SK-N-SH (cell line): ENCODE results near the gene C1orf159. TPM values are rescaled to one million over a fixed set of nuclear protein-coding genes. Genes with fewer than 3 reads are reported as not detected.

Experiments used
- CTCF ChIA-PET: fragments of 300-600, 350-600 bp; formaldehyde crosslinking; extraction: SDS; loops from one replicate; lab custom pipeline; 2021; lab: Yijun Ruan, JAX
- POLR2A ChIA-PET: fragments of 350-600 bp; sonication (Branson Sonifier 250); formaldehyde crosslinking; extraction: SDS; loops from one replicate; lab custom pipeline; 2020; ENCODE audit warnings: antibody characterized with exemption, inconsistent platforms; lab: Yijun Ruan, JAX
- DNase-seq: peaks from one replicate; pipeline ENCODE4 v3.0.0; 2012
- H2AFZ ChIP-seq: fragments of 200-600 bp; sonication (generic); 2 replicates; pipeline ENCODE4 v1.8.1; 2016; ENCODE audit warnings: antibody characterized with exemption, mild to moderate bottlenecking, low read depth
- H3F3A ChIP-seq: fragments of 200-600 bp; sonication (generic); replicated peaks from 2 replicates; pipeline ENCODE3; 2016; ENCODE audit warnings: antibody characterized with exemption, mild to moderate bottlenecking; ENCODE audit not compliant: insufficient read depth
- H3K27ac ChIP-seq, 2 experiments: fragments of 200-500 bp in 1 of 2; fragments of 200-600 bp in 1 of 2; sonication (Bioruptor generic) in 1 of 2; sonication (generic), shearing (Covaris generic) in 1 of 2; 2 replicates each; pipeline versions ENCODE4 v1.5.1 to v1.6.1; 2014 to 2016; ENCODE audit warnings: low read depth in 2 of 2, inconsistent platforms in 1 of 2, low read length in 1 of 2, mild to moderate bottlenecking in 1 of 2, mixed read lengths in 1 of 2
- H3K27me3 ChIP-seq: fragments of 200-600 bp; sonication (generic), shearing (Covaris generic); 2 replicates; pipeline ENCODE4 v1.6.1; 2016; ENCODE audit warnings: mixed run types; ENCODE audit not compliant: insufficient read depth
- H3K36me3 ChIP-seq, 2 experiments: fragments of 200-500 bp in 1 of 2; fragments of 200-600 bp in 1 of 2; sonication (Bioruptor generic) in 1 of 2; sonication (generic) in 1 of 2; replicated peaks in 1 of 2; 2 replicates each; pipeline versions ENCODE3 to v1.5.1; 2014 to 2016; ENCODE audit warnings: low read length in 1 of 2, mild to moderate bottlenecking in 1 of 2; ENCODE audit not compliant: insufficient read depth in 2 of 2, control insufficient read depth in 1 of 2
- H3K4me1 ChIP-seq, 2 experiments: fragments of 200-500 bp in 1 of 2; fragments of 200-600 bp in 1 of 2; sonication (Bioruptor generic) in 1 of 2; sonication (generic), shearing (Covaris generic) in 1 of 2; 2 replicates each; pipeline versions ENCODE4 v1.5.1 to v1.6.1; 2014 to 2016; ENCODE audit warnings: low read depth in 1 of 2, low read length in 1 of 2, mixed run types in 1 of 2; ENCODE audit not compliant: insufficient read depth in 2 of 2, control insufficient read depth in 1 of 2
- H3K4me2 ChIP-seq: fragments of 200-600 bp; sonication (generic), shearing (Covaris generic); 2 replicates; pipeline ENCODE4 v1.6.1; 2017; ENCODE audit warnings: mixed run types
- H3K4me3 ChIP-seq, 2 experiments: fragments of 200-500 bp in 1 of 2; fragments of 200-600 bp in 1 of 2; sonication (Bioruptor generic) in 1 of 2; sonication (generic), shearing (Covaris generic) in 1 of 2; 2 replicates each; pipeline versions ENCODE4 v1.5.1 to v1.8.1; 2014 to 2016; ENCODE audit warnings: low read depth in 2 of 2, inconsistent platforms in 1 of 2, low read length in 1 of 2, mild to moderate bottlenecking in 1 of 2, mixed read lengths in 1 of 2, moderate library complexity in 1 of 2
- H3K79me2 ChIP-seq: fragments of 200-600 bp; sonication (generic); 2 replicates; pipeline ENCODE4 v1.8.1; 2017; ENCODE audit warnings: mild to moderate bottlenecking; ENCODE audit not compliant: insufficient read depth
- H3K9ac ChIP-seq: fragments of 200-600 bp; sonication (generic); 2 replicates; pipeline ENCODE4 v1.6.1; 2017; ENCODE audit warnings: mixed run types
- H3K9me2 ChIP-seq: fragments of 200-600 bp; sonication (generic); 2 replicates; pipeline ENCODE4 v1.6.1; 2017; ENCODE audit warnings: mixed run types
- H3K9me3 ChIP-seq: fragments of 200-600 bp; sonication (generic); 2 replicates; pipeline ENCODE4 v1.6.1; 2017; ENCODE audit warnings: mixed run types, mild to moderate bottlenecking, moderate library complexity
- H4K20me1 ChIP-seq: fragments of 200-600 bp; sonication (generic); 2 replicates; pipeline ENCODE4 v1.6.1; 2017; ENCODE audit warnings: mild to moderate bottlenecking, mixed run types; ENCODE audit not compliant: insufficient read depth
- CHD2 ChIP-seq: fragments of 150-350 bp; IDR thresholded peaks from 2 replicates; pipeline ENCODE4 v1.6.1; 2018; ENCODE audit warnings: low read length; ENCODE audit not compliant: partially characterized antibody
- EZH2phosphoT487 ChIP-seq: fragments of 200-600 bp; sonication (generic); IDR thresholded peaks from 2 replicates; pipeline ENCODE4 v1.6.1; 2017; ENCODE audit warnings: low read depth, mixed run types, mild to moderate bottlenecking, antibody characterized with exemption, moderate library complexity, borderline replicate concordance
- GATA2 ChIP-seq: sonication (generic); formaldehyde crosslinking; IDR thresholded peaks from 2 replicates; pipeline ENCODE4 v1.5.0; 2020; ENCODE audit warnings: mild to moderate bottlenecking, missing genetic modification reagents
- JUND ChIP-seq: IDR thresholded peaks from 2 replicates; pipeline ENCODE4 v1.4.0; 2012
- MEF2A ChIP-seq: IDR thresholded peaks from 2 replicates; pipeline ENCODE4 v1.4.0; 2012; ENCODE audit warnings: low read depth, borderline replicate concordance
- NFIC ChIP-seq: IDR thresholded peaks from 2 replicates; pipeline ENCODE4 v1.4.0; 2012; ENCODE audit warnings: borderline replicate concordance
- NRF1 ChIP-seq: IDR thresholded peaks from 2 replicates; pipeline ENCODE4 v1.6.1; 2012; ENCODE audit warnings: low read depth, mild to moderate bottlenecking, low read length
- POLR2AphosphoS5 ChIP-seq: IDR thresholded peaks from 2 replicates; pipeline ENCODE4 v1.6.1; 2012; ENCODE audit warnings: low read depth, low read length
- RAD21 ChIP-seq: IDR thresholded peaks from 2 replicates; pipeline ENCODE4 v1.6.1; 2012; ENCODE audit warnings: mild to moderate bottlenecking, low read length
- RFX5 ChIP-seq: IDR thresholded peaks from 2 replicates; pipeline ENCODE4 v1.6.1; 2012; ENCODE audit warnings: mild to moderate bottlenecking, improper control_type of control experiment, low read length
- RXRA ChIP-seq: IDR thresholded peaks from 2 replicates; pipeline ENCODE4 v1.4.0; 2012; ENCODE audit warnings: low read depth, mild to moderate bottlenecking, borderline replicate concordance
- TAF1 ChIP-seq: IDR thresholded peaks from 2 replicates; pipeline ENCODE4 v1.6.1; 2012; ENCODE audit warnings: low read depth, mild to moderate bottlenecking, low read length, moderate library complexity, borderline replicate concordance
- TCF12 ChIP-seq: IDR thresholded peaks from 2 replicates; pipeline ENCODE4 v1.4.0; 2012
- TEAD4 ChIP-seq: IDR thresholded peaks from 2 replicates; pipeline ENCODE4 v1.4.0; 2012; ENCODE audit warnings: mild to moderate bottlenecking, borderline replicate concordance; ENCODE audit not compliant: insufficient read depth
- WGBS: methylation state at CpG from one replicate; pipeline ENCODE4 v1.1.6; 2017; ENCODE audit warnings: low lambda C conversion rate; 5-methylcytosine and 5-hydroxymethylcytosine counted together
- polyA plus RNA-seq, 3 experiments: library from polyadenylated mRNA; depleted of rRNA; stranded (reverse); fragments of >200 nt; gene quantifications; 2 replicates each; pipeline ENCODE4 v1.2.3, GENCODE V29; 2012
- TF ChIP-seq, protein P1 (sequence below): IDR thresholded peaks from 2 replicates; pipeline ENCODE4 v1.4.0; 2012; ENCODE audit warnings: low read depth, borderline replicate concordance
- TF ChIP-seq, protein P2 (sequence below): fragments of 150-350 bp; IDR thresholded peaks from 2 replicates; pipeline ENCODE4 v1.6.1; 2017; ENCODE audit warnings: antibody characterized with exemption, low read length, low read depth, borderline replicate concordance
- TF ChIP-seq, protein P3 (sequence below): IDR thresholded peaks from 2 replicates; pipeline ENCODE4; 2012
- TF ChIP-seq, protein P4 (sequence below): IDR thresholded peaks from 2 replicates; pipeline ENCODE4 v1.4.0; 2012; ENCODE audit warnings: low read depth

C1orf159 gene
- polyA plus RNA-seq, 1 of the 3 experiments (the other 2 are of a cell fraction): 10.2 TPM

DNA sequence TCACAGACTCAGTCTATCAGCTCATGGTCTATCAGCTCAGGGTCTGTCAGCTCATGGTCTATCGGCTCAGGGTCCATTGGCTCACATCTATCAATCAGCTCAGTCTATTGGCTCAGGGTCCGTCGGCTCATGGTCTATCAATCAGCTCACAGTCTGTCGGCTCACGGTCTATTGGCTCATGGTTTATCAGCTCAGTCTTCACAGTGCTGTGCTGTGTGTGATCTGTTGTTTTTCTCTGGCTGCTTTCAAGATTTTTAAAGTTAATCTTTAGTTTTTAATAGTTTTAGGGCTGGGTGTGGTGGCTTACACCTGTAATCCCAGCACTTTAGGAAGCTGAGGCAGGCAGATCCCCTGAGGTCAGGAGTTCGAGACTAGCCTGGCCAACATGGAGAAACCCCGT is 14.4 kb downstream of the C1orf159 start:
- H3K4me1 ChIP-seq: no peaks in the 10 kb centered on the region
- DNase-seq: no peak
- TF ChIP-seq, protein P1, sequence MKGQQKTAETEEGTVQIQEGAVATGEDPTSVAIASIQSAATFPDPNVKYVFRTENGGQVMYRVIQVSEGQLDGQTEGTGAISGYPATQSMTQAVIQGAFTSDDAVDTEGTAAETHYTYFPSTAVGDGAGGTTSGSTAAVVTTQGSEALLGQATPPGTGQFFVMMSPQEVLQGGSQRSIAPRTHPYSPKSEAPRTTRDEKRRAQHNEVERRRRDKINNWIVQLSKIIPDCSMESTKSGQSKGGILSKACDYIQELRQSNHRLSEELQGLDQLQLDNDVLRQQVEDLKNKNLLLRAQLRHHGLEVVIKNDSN: no peak
- no peak for TF ChIP-seq RXRA
- no peak overlapping the region for H3K27ac ChIP-seq
- no peak overlapping the region for H2AFZ ChIP-seq
- no peaks in the 10 kb centered on the region for H3F3A ChIP-seq
- no peaks in the 10 kb centered on the region for H4K20me1 ChIP-seq
- H3K4me3 ChIP-seq: no peak overlapping the region
- H3K27me3 ChIP-seq: no peaks in the 10 kb centered on the region
- H3K36me3 ChIP-seq: no peaks in the 10 kb centered on the region
- H3K9me2 ChIP-seq: no peaks in the 10 kb centered on the region
- H3K4me2 ChIP-seq: no peak overlapping the region
- 0 out of 2 replicates have a peak, but pooled peaks cover 6% of the 10 kb centered on the region for H3K79me2 ChIP-seq
- WGBS: 86% methylated on average over 7 of the region's 7 CpGs
- H3K9me3 ChIP-seq: no peaks in the 10 kb centered on the region
- POLR2A ChIA-PET: no interaction called here
- H3K9ac ChIP-seq: no peak overlapping the region
- CTCF ChIA-PET: interaction anchor here (1.7 kb wide), 1 partner anchor 21 kb away, joined by 6 read pairs; no protein-coding TSS in a partner anchor

DNA sequence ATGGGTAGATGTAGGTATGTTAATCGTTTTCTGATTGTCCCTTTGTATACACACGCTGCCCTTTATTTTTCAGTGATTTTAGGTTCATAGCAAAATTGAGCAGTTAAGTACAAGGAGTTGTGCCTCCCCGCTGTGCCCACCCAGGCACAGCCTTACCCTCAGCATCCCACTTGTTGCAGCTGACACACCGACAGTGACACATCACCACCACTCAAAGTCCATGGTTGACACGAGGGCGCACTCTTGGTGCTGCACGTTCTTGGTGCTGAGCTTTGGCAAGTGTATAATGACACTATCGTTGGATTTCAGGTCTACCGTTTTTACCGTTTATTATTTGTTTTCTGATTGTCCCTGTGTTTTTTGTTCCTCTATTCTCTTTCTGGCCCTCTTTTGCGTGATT is 15.6 kb downstream of the C1orf159 start:
- Histone ChIP-seq H2AFZ (no peak overlapping the region), H3F3A (peaks cover 3% of the 10 kb centered on the region), H3K79me2 (no peaks in the 10 kb centered on the region; the same call in 1 of the 2 replicates), H3K27me3 (no peaks in the 10 kb centered on the region), H3K4me1 (no peaks in the 10 kb centered on the region), H3K9ac (no peak overlapping the region), H3K36me3 (no peaks in the 10 kb centered on the region), H3K9me2 (no peaks in the 10 kb centered on the region), H3K4me2 (no peak overlapping the region), H3K9me3 (no peaks in the 10 kb centered on the region), H4K20me1 (no peaks in the 10 kb centered on the region), H3K4me3 (no peak overlapping the region), H3K27ac (no peak overlapping the region)
- POLR2A ChIA-PET: no interaction called here
- CTCF ChIA-PET: no interaction called here
- TF ChIP-seq RAD21 (no peak), JUND (no peak), POLR2AphosphoS5 (no peak), RFX5 (no peak), GATA2 (CRISPR knock-in tag) (no peak), TCF12 (no peak)
- TF ChIP-seq, protein P2, sequence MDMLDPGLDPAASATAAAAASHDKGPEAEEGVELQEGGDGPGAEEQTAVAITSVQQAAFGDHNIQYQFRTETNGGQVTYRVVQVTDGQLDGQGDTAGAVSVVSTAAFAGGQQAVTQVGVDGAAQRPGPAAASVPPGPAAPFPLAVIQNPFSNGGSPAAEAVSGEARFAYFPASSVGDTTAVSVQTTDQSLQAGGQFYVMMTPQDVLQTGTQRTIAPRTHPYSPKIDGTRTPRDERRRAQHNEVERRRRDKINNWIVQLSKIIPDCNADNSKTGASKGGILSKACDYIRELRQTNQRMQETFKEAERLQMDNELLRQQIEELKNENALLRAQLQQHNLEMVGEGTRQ: no peak
- 86% methylated on average over 11 of the region's 11 CpGs for WGBS
- DNase-seq: no peak

DNA sequence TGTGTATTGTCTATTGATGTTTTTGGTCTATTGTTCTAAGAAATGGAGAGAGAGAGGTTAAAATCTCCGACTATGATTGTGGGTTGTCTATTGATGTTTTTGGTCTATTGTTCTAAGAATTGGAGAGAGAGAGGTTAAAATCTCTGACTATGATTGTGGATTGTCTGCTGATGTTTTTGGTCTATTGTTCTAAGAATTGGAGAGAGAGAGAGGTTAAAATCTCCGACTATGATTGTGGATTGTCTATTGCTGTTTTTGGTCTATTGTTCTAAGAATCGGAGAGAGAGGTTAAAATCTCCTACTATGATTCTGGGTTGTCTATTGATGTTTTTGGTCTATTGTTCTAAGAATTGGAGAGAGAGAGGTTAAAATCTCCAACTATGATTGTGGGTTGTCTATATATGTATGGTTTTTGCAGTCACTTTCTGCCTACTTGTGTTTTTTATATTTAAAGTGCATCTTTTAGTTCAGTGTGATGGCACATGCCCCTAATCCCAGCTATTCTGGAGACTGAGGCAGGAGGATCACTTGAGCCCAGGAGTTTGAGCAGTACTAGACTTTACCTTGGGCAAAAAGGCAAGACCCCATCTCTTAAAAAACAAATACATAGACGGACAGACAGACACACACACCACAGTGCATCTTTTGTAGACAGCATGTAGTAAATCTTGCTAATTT is 16.2 kb downstream of the C1orf159 start:
- Histone ChIP-seq H3K4me1 (no peaks in the 10 kb centered on the region), H3K27ac (no peak overlapping the region), H3K9ac (no peak overlapping the region), H3K27me3 (no peaks in the 10 kb centered on the region), H3K4me3 (no peak overlapping the region), H3K9me2 (no peaks in the 10 kb centered on the region), H4K20me1 (no peaks in the 10 kb centered on the region), H3K79me2 (no peaks in the 10 kb centered on the region; the same call in 1 of the 2 replicates), H3K9me3 (no peaks in the 10 kb centered on the region), H3K36me3 (no peaks in the 10 kb centered on the region), H3F3A (peaks cover 3% of the 10 kb centered on the region), H3K4me2 (no peak overlapping the region), H2AFZ (no peak overlapping the region)
- POLR2A ChIA-PET: no interaction called here
- no peak for TF ChIP-seq NFIC
- no peak for TF ChIP-seq MEF2A
- no peak for TF ChIP-seq GATA2 (CRISPR knock-in tag)
- no peak for TF ChIP-seq CHD2
- TF ChIP-seq RFX5: no peak
- TF ChIP-seq TAF1: no peak
- no peak for TF ChIP-seq POLR2AphosphoS5
- no peak for TF ChIP-seq EZH2phosphoT487
- TF ChIP-seq TEAD4: no peak
- no peak for TF ChIP-seq NRF1
- TF ChIP-seq, protein P3, sequence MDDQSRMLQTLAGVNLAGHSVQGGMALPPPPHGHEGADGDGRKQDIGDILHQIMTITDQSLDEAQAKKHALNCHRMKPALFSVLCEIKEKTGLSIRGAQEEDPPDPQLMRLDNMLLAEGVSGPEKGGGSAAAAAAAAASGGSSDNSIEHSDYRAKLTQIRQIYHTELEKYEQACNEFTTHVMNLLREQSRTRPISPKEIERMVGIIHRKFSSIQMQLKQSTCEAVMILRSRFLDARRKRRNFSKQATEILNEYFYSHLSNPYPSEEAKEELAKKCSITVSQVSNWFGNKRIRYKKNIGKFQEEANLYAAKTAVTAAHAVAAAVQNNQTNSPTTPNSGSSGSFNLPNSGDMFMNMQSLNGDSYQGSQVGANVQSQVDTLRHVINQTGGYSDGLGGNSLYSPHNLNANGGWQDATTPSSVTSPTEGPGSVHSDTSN: no peak
- TF ChIP-seq, protein P2: no peak
- TF ChIP-seq, protein P4, sequence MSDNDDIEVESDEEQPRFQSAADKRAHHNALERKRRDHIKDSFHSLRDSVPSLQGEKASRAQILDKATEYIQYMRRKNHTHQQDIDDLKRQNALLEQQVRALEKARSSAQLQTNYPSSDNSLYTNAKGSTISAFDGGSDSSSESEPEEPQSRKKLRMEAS: no peak
- no peak for TF ChIP-seq JUND
- no peak for DNase-seq
- CTCF ChIA-PET: no interaction called here
- 95% methylated on average over 4 of the region's 4 CpGs for WGBS
